Hepatocyte (in vitro differentiated cells): Measurements from ENCODE around the gene KIAA0513.

Source experiments
- CTCF ChIP-seq: fragments of 200-600 bp; sonication (generic); IDR thresholded peaks from 2 replicates; pipeline ENCODE4 v1.5.1; 2016; ENCODE audit warnings: antibody characterized with exemption, mild to moderate bottlenecking; ENCODE audit not compliant: poor library complexity
- EZH2 ChIP-seq: fragments of 200-600 bp; sonication (generic); IDR thresholded peaks from 2 replicates; pipeline ENCODE4 v1.6.1; 2016; ENCODE audit warnings: antibody characterized with exemption, mild to moderate bottlenecking, borderline replicate concordance
- EZH2phosphoT487 ChIP-seq: fragments of 200-600 bp; sonication (generic); IDR thresholded peaks from one replicate; pipeline ENCODE4 v1.6.1; 2018; ENCODE audit warnings: antibody characterized with exemption, mild to moderate bottlenecking, low read depth, moderate library complexity; ENCODE audit not compliant: unreplicated experiment, severe bottlenecking

- TF ChIP-seq CTCF (no peak), EZH2 (no peak), EZH2phosphoT487 (no peak)
Observed at GRCh38 chr16:85100265-85100664, 72.7 kb downstream of the KIAA0513 start.
